AG10803 (cell line): ENCODE measurements around the gene UBE2I.
"Not testable (repeated sequence)": the region's sequence is repeated elsewhere in the genome, so short reads cannot be mapped to it uniquely, and the experiment has no call there.

Experiments
- DNase-seq: peaks from one replicate; pipeline ENCODE4 v3.0.0; 2010; ENCODE audit warnings: low read depth
- H3K4me3 ChIP-seq: 2 replicates; pipeline ENCODE4 v1.5.1; 2011; ENCODE audit warnings: mild to moderate bottlenecking, low read length, control low read depth
- CTCF ChIP-seq: conservative IDR thresholded peaks from 2 replicates; pipeline ENCODE4 v1.5.1; 2011; ENCODE audit warnings: mild to moderate bottlenecking, low read length, control low read depth, inconsistent platforms

UBE2I gene

GRCh38 chr16:1263591-1264344 is 45.7 kb upstream of the UBE2I start:
- H3K4me3 ChIP-seq, result no peak overlapping the region
- no peak for DNase-seq
- TF ChIP-seq CTCF, result no peak

- DNase-seq, result no peak
- TF ChIP-seq CTCF, result no peak
- no peak overlapping the region for H3K4me3 ChIP-seq
Measured at GRCh38 chr16:1264345-1265089, 44.9 kb upstream of the UBE2I start.

- DNase-seq, result no peak
- no peak overlapping the region for H3K4me3 ChIP-seq
- TF ChIP-seq CTCF, result no peak
Measured at GRCh38 chr16:1265090-1265630, 44.3 kb upstream of the UBE2I start.

- no peak overlapping the region for H3K4me3 ChIP-seq
- TF ChIP-seq CTCF, result no peak
- DNase-seq, result no peak
Measured at GRCh38 chr16:1265826-1266225, 43.6 kb upstream of the UBE2I start.

- DNase-seq, H3K4me3 ChIP-seq: not testable (repeated sequence)
Measured at GRCh38 chr16:1269418-1269817, 40.0 kb upstream of the UBE2I start.

GRCh38 chr16:1271380-1271723 is 38.1 kb upstream of the UBE2I start:
- no peak for DNase-seq
- H3K4me3 ChIP-seq, result no peak overlapping the region
- TF ChIP-seq CTCF, result no peak

GRCh38 chr16:1271724-1272413 is 37.6 kb upstream of the UBE2I start:
- H3K4me3 ChIP-seq, DNase-seq: not testable (repeated sequence)
